ENCODE results near the gene PDZD2.

GRCh38 chr5:32027093-32027716 lies 388.3 kb downstream of the PDZD2 start:
- TF ChIP-seq CTCF (IDR thresholded peaks at IDR 0.05; ENCODE audit: low read depth, low read length) (no peak), EZH2phosphoT487 (IDR thresholded peaks at IDR 0.05; ENCODE audit: low read depth) (no peak)

Data from OCI-LY3 (cell line).